GDM1 (cell line): ENCODE measurements around the gene PLVAP.

Experiments used
- DNase-seq: peaks from one replicate; lab custom pipeline; 2025; lab: John Stamatoyannopoulos, UW

The PLVAP gene

DNA sequence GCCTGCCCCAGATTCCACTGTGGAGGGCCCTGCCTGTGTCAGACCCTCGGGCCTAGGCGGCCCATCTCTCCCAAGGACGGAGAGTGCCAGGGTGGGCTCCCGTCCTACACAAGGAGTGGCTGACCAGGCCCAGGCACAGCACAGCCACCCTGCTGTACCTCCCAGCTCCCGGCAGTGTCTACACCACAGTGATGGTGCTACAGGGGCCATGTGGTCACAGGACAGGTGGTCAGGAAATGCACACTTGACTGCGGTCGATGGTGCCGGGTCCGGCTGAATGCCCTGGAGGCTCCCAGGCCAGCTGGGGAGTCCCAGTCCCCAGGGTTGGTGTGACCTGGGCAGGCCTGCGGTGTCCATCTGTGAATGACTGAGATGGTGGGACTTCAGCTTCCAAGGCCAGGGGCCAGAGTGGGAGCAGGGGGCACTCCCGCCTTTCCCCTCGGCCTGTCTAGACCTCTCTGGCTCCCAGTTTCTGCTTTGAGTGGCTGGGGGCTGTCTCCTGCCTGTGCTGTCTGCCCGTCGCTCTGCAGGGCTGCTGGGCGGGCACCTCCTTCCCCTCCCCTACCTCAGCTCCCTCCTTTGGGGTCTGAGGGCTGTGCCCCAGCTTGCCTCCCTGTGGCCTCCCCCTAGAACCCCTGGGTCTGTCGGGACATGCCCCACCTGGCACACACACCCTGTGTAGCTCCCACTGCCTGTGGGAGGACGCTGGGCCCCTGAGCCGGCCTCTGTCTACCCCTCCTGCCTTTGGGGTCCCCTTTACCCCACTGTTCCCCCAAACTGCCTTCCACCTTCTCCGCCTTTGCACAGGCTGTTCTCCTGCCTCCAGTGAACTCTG, 55.3 kb downstream of the PLVAP start:
- no peak for DNase-seq

DNA sequence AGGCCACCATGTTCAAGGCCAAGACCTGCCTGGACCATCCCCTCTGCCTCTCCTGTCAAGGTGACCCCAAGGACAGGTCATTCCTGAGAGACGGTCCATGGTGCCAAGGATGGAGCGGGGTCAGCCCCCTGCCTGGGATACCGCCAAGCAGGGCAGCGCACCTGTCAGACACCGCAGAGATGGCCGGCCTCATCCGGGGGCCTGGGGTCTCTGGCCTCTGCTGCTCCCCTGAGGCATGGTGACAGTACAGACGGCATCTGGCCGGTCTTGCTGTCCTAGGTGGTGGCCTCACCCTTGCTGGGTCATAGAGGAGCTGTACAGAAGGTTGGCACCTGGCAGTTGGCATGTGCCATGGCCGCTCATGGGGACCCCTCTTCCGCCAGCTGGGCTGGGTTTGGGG, 56.7 kb downstream of the PLVAP start:
- no peak for DNase-seq

DNA sequence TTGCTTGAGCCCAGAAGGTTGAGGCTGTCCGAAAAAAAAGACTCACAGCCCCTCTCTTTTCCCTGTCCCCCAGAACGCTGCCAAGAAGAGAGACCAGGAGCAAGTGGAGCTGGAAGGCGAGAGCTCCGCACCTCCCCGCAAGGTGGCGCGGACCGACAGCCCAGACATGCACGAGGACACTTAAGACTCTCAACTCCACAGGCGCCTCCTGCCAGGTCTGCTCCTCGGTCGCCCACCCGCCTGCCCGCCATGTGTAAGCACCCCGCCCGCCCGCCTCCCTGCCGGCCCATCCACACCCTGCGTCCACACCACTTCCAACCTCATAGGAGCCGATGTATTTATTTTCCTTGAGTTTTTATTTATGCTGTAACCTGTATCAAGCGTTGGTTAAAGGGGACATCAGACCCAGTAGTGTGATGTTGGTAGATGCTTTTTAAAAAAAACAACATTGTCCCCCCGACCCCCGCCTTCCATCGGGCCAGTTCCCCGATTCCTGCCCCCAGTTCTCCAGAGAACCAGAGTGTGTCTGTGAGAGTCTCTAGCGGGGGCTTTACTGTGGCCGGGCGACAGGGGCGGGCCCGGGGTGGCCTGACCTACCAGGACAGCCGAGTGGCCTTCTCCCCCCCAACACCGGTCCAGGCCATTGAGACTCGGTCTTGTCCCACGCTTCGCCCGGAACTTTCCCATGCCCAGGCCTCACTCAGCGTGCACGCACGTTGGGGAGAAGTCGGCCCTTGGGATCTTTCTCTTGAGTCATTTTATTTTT, 57.5 kb downstream of the PLVAP start:
- no peak for DNase-seq

DNA sequence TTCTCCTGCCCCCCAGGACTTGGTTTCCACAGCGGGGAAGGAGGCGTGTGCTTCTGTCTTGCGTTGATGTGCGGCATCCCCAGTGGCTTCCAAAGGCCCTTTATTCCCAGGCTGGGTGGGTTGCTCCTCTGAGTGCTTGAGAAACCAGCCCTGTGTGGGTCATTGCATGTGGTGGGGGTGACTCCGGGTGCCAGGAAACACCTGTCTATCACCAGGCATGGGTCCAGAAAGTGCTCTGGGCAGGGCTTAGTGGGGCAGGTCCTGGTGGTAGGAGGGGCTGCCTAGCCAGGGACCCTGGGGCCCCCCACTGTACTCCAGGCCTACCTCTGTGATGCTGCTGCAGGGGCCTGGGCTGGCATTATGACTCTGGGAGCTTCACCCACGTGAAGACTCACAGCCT, 58.2 kb downstream of the PLVAP start:
- DNase-seq: no peak

DNA sequence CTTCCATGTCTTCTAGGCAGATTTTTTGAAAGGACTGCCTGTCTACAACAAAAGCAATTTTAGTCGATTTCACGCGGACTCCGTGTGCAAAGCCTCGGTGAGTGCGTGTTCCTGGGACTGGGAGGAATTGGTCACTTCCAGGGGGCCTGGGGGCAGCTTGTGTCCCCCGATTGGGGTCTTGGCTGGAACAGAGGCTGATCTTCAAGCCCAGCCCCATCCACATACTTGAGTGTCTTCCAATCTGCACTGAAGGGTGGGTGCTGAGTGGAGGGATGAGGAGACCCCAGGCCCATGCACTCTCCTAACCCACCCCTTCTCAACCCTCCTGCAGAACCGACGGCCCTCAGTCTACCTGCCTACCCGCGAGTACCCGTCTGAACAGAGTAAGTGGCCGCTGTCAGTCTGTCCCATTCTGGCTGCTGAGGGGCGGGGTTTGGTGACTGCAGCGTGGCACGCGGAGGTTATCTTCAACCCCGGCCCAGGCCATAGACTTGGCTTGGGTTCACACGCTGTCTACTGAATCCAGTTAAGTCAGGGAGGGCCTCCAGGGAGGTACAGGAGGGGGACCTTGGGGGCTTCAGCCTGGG, 63.0 kb downstream of the PLVAP start:
- DNase-seq: no peak

DNA sequence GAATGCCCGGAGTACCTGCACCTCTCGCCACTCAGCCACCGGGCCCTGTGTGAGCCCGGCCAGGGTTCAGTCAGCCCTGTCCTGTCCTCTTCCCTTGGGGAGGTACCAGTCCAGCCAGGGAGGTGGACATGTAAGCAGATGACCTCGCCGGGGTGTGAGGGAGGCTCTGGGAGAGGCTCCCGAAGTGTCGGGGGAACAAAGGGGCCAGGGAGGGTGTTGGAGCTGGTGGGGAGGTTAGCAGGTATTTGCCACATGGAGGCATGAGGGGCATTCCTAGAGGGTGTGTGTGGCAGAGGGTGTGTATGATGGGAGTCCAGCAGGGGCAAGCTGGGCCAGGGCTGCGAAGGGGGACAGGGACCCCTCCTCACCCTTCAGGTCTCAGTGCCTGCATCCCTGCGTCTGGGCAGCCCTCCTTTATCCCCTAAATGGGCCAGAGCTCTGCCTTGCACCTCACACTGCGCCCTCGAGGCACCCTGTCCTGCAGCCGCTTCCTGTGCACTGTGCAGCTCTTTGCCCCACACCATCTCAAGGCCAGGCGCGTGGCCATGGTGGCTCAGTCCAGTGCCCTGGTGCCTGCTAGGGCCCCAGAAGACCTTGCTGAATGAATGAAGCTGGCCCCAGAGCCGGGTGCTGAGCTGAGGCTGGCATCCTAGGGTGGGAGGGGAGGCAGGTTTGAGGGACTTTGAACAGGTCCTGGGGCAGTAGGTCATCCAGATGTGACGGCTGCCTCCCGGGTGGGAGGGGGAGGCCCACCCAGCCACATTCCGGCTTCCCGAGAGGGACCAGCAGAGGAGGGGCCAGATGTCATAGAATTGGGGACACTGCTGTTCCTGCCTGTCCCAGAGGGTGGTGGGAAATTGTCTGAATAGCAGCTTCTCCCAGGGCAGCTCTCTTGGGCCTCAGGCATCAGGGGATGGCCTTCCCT, 64.7 kb downstream of the PLVAP start:
- DNase-seq: no peak

DNA sequence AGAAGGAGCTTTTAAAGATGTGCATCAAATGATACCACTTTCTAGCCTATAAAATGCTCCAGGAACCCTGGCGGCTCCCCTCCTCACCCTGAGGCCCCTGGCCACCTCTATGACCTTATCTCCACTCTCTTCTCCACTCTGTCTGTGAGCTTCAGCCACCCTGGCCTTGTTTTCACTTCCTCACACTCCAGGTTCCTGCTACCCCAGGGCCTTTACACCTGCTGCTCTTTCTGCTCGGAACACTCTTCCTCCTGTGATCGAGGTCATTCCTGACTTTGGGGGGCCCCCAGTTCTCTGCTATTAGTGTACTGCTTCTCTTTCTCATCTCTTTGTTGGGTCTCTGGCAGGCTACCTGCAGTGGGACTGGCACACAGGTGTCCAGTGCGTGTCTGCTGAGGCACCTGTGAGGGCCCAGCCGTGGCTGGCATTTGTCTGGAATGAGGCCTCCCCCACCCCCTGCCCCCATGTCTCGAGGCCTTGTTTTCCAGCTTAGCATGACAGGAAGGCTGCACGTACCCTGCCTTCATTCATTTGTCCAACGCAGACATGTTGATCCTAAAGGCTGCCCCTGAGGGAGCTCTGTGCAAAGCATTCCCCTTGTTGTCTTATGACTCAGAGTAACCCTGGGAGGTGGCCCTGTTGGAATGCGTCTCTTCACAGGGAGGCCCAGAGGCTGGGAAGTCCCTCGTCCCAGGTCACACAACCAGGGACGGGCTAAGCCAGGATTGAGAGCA, 65.5 kb downstream of the PLVAP start:
- DNase-seq: no peak

DNA sequence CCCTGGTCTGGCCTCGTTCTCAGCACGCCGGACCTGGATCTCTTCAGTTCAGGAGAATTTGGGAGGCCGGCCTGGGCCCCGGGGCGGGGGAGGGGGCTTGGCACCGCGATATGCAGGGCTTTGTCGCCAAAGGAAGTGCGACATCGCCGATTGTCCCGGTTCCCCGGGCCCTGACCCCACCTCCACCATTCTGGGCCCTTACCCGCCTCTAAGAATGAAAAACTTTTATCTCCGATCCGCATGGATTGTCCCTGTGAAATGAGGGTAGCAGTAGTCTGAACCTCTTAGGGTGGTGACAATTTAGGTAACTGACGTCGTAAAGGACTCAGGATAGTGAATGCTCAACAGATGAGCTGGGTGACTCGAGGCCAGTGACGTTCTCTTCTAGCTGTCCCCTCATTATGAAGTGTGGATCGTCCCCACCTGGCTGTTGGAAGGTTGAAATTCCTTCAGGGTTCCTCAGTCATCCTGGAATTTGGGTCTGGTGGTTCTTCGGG, 67.1 kb downstream of the PLVAP start:
- no peak for DNase-seq

DNA sequence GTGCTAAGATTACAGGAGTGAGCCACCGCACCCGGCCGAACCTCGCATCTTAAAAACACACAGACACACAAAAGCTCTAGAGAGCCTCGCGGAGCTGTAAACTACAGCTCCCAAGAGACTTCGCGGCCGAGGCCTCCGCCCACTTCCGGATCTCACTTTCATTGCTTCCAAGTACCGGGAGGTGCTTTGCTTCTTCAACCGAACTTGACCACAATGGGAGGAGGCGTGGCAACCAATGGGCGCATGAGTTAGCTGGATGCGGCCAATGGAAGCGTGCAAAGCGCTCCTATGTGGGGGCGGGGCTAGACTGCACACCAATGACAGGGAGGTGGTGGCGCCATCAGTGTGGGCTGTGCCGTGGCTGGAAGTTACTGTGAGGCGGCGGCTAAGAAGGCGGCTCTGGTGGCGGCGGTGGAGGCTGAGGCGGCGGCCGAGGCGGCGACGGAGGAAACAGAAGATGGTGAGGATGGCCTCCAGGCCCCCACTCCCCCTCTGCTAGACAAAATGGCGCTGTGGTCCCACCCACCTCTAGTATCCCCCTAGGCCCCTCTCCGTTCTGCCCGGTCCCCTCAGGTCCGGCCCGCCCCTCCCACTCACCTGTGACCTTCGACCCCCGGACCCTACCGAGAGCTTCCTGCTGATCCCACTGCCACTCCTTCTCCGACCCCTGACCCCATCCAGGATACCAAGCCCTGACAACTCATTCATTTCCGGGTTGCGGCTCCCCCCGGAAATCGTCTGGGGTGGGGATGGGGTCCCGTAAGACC, 67.8 kb downstream of the PLVAP start, which contains the start of gene DDA1:
TSS of gene DDA1 (plus strand) at position 366 of the 767 bp plus-strand sequence. CDS start at position 458, 92 bp downstream.
- peak; percentile 99 for DNase-seq

DNA sequence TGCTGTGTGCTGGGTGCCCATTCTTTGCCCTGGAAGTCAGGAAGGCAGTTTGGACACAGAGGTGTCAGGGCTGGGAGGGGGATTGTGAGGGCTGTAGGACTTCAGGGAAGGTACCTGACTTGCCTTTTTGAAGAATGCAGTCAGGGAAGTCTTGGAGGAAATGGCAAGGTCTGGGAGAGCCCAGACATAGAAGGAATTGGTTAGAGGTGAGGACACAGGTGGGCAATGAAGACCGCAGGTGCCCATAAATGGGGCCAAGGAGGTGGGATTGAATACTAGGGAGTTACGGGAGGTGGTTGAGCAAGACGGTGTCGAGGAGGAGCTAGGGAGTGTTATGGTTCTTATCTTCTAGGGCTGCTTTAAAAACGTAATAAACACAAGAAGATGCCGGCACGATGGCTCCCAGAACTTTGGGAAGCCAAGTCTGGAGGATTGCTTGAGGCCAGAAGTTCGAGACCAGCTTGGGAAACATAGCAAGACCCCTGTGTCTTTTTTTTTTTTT, 69.2 kb downstream of the PLVAP start:
- no peak for DNase-seq

DNA sequence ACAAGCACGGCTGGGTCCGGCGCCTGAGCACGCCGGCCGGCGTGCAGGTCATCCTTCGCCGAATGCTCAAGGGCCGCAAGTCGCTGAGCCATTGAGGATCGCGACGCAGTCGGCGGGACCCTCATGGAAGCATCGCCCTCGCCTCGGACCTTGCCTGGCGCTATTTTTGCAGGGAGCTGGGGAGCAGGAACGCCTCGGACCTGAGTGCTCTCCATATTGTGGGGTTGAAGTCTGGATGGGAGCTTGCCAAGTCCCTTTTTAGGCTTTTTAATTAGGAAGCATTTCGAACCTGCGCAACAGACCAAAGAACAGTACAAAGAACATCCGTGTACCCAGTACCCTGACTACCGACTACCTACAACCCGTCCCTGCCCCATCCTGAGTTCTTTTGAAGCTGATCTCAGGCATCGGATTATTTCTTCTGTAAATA, 70.8 kb downstream of the PLVAP start:
- DNase-seq: no peak

DNA sequence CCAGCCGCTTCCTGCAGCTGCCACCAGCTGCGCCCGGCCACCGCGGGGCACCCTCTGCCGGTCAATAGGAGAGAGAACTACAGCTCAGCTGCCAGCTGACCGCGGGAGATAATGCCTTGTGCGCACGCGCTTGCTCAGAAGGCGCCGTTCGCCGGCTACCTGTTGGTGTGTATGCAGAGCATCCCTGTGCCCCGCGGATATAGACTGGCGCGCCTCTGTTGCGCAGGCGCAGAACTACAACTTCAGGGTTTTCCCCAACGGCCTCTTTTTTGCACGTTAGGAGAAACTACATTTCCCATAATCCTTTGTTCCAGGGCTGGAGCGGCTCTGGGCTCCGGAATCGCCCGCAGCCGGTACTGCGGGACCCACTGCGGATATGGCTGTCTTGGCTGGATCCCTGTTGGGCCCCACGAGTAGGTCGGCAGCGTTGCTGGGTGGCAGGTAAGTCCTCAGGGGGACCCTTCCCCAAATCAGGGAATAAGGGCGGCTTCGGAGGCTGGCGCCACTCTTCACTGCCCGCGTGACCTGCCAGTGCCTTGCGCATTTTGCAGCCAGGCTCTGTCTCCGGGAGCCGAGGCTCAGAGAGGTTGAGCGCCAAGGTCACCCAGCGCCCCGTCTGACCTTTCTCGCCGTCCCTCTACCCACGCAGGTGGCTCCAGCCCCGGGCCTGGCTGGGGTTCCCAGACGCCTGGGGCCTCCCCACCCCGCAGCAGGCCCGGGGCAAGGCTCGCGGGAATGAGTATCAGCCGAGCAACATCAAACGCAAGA, 71.4 kb downstream of the PLVAP start, which contains the start of gene MRPL34:
TSS of gene MRPL34 (plus strand) at position 356 of the 768 bp plus-strand sequence. CDS start at position 377, 21 bp downstream.
- DNase-seq: peak; percentile 98

DNA sequence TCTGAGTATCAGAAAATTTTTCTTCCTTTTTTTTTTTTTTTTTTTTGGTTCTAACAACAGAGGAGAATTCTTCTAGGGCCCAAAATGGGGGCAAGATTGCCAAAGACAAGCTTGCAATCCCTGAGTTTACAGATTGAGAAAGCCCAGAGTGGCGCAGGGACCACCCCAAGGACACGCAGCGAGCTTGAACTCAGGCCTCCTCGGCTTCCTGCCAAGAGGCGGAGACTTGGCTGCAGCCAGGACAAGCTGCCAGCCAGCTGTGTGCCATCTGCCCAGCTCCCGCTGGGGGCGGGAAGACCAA, 72.0 kb downstream of the PLVAP start:
- DNase-seq: no peak

DNA sequence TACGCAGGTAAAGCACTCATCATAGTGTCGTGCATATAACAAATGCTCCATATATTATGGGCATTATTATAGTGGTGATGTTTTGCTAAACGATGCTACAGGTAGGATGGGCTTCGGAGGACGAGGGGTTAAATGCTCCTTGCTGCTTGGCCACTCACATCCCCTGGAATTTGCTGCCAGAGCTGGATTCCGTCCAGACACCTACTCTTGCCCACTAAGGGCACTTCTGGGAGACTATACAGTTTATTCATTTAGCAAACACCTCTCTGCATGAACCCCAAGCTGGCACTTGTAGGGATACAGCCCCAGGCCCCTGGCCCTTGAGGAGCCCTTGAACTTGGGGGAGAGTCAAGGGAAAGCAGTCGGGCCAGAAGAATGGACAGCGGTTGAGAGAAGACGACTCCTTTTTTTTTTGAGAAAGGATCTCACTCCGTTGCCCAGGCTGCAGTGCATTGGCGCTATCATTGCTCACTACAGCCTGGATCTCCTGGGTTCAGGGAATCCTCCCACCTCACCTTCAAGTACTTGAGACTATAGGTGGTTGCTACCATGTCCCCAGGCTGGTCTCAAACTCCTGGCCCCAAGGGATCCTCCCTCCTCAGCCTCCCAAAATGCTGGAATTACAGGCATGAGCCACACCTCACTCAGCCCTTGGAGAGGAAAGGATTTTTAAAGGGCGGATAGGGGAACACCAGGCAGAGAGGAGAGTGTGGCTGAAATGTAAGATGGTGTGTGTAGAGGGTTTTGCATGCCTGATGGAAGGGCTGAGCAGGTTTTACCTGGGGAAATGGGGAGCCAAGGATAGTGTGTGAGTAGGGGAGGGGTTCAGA, 72.5 kb downstream of the PLVAP start:
- no peak for DNase-seq

DNA sequence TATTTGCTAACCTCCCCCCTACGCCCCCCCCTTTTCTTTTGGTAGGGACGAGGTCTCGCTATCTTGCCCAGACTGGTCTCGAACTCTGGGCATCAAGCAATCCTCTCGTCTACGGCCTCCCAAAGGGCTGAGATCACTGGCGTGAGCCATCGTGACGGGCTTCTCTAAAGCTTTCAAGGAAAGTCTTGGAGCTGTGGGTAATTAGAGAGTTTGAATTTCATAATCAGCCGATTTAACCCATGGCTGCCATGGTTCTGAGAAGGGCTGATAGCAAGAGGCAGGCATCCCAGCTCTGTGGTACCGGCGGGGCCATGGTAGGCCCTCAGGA, 73.2 kb downstream of the PLVAP start:
- no peak for DNase-seq

DNA sequence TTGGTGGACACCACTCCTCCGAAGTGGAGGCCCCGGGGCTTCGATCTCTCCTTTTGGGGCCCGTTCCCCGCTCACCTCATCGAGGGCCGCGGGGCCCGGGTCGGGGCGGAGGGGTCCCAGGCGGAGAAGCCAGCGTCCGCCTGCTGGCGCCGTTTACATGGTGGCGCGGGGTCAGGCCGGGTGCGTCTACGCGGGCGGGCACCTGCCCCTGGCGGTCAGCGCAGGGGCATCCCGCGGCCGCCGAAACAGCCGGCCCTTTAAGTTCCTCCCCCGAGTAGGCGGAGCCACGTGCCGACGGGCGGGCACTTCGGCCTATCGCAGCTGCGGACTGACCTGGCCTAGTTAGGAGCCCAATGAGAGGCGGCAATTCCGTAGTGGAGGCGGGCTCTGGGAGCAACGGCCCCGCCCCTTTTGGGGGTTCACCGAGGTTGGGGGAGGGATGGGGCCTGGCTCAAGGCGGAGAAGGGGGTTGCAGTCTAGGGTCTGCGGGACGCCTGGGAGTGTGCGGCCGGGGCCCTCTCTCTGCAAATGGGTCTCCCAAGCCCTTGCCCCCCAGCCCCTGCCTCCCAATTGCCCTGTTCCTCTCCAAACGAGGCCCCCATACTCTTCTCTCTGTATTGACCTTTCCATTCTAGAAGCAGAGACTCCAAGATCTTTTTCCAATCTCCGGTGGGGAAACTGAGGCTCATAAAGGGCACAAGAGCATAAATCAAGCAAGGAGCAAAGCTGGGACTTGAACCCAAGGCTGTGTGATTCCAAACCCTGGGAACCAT, 73.8 kb downstream of the PLVAP start, which contains the start of gene ABHD8:
TSS of gene ABHD8 (minus strand) at position 259 of the 773 bp plus-strand sequence. CDS start 1,809 bp downstream, outside the sequence.
- peak; percentile 90 for DNase-seq

DNA sequence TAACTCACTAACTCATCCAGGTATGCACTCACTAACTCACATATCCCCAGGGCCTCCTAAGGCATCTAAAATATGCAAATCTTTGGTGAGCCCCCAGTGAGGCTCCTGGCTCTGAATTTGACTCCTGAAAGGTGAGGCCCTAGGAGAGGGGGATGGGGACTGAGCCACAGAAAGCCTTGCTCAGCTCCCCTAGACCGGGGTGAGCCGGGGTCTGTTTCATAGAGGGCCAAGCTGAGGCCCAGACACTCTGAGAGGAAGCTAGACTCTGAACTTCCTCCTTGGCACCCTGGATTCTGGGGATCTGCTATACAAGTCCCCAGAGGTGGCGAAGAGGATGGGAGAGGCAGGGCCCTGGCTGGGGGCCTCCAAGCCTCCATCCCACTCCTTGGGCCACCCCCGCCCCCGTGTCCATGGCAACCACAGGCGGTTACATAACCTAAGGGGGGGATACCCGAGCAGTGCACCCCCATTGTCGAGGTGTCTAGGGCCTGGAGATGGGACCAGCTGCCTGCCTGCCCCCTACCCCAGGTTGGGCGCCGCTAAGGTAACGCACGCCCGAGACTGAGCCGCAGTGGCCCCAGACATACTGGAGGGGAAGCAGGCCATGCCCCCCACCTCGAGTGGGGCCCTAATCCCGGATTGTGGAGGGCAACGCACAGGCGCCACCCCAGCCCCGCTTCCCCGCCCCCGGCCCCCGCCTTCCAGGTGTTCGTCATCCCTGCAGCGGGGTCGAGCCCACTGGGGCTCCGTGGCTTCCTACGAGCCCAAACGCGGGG, 74.6 kb downstream of the PLVAP start:
- DNase-seq: peak; percentile 34
